OCI-LY7 (cell line): ENCODE results near the gene CD1E. TPM values are rescaled to one million over a fixed set of nuclear protein-coding genes. Genes with fewer than 3 reads are reported as not detected.

Experiments used
- BruUV-seq: library from RNA; stranded (reverse); fragments of 400-500 nt; replicated peaks from 2 replicates; lab custom pipeline; 2021; lab: Mats Ljungman, UMichigan
- CTCF ChIA-PET: fragments of 300-600 bp; sonication (Branson Sonifier 250); formaldehyde crosslinking; loops from one replicate; lab custom pipeline; 2022; ENCODE audit warnings: antibody characterized with exemption; ENCODE audit not compliant: unreplicated experiment; lab: Charles Lee
- POLR2A ChIA-PET: fragments of 300-600 bp; sonication (Branson Sonifier 250); formaldehyde crosslinking; loops from one replicate; lab custom pipeline; 2022; ENCODE audit warnings: antibody characterized with exemption; lab: Charles Lee
- DNase-seq: peaks from one replicate; pipeline ENCODE4 v3.0.0-alpha.2; 2015; ENCODE audit warnings: low spot score
- H2AFZ ChIP-seq: fragments of 200-600 bp; sonication (generic), shearing (Covaris generic); 2 replicates; pipeline ENCODE4 v1.6.1; 2014; ENCODE audit warnings: mild to moderate bottlenecking, antibody characterized with exemption, low read length, moderate library complexity
- H3K27ac ChIP-seq: fragments of 200-600 bp; sonication (generic); 2 replicates; pipeline ENCODE4 v1.5.1; 2014; ENCODE audit warnings: mixed run types, low read depth, mild to moderate bottlenecking, moderate library complexity, low read length, inconsistent platforms; ENCODE audit not compliant: poor library complexity, severe bottlenecking
- H3K36me3 ChIP-seq: fragments of 200-600 bp; sonication (generic); 2 replicates; pipeline ENCODE4 v1.6.1; 2014; ENCODE audit warnings: mild to moderate bottlenecking, antibody characterized with exemption, low read length, moderate library complexity, mixed read lengths; ENCODE audit not compliant: insufficient read depth
- H3K4me1 ChIP-seq: fragments of 200-600 bp; sonication (generic); 2 replicates; pipeline ENCODE4 v1.5.1; 2014; ENCODE audit warnings: mild to moderate bottlenecking, low read length; ENCODE audit not compliant: insufficient read depth, poor library complexity, severe bottlenecking
- H3K4me2 ChIP-seq: fragments of 200-600 bp; sonication (generic); 2 replicates; pipeline ENCODE4 v1.6.1; 2014; ENCODE audit warnings: mild to moderate bottlenecking, low read length
- H3K4me3 ChIP-seq: fragments of 200-600 bp; sonication (generic); 2 replicates; pipeline ENCODE4 v1.5.1; 2014; ENCODE audit warnings: mild to moderate bottlenecking, low read depth, low read length; ENCODE audit not compliant: poor library complexity, severe bottlenecking
- H3K79me2 ChIP-seq: fragments of 200-600 bp; sonication (generic); 2 replicates; pipeline ENCODE4 v1.6.1; 2016; ENCODE audit warnings: low read depth, mild to moderate bottlenecking, low read length, moderate library complexity, mixed read lengths; ENCODE audit not compliant: insufficient read depth
- H3K9me2 ChIP-seq: fragments of 200-600 bp; sonication (generic); 2 replicates; pipeline ENCODE4 v1.6.1; 2016; ENCODE audit warnings: mild to moderate bottlenecking, low read length, mixed read lengths; ENCODE audit not compliant: insufficient read depth
- H3K9me3 ChIP-seq: fragments of 200-600 bp; sonication (generic); 2 replicates; pipeline ENCODE4 v1.6.1; 2014; ENCODE audit warnings: mild to moderate bottlenecking, mixed run types, low read length, mixed read lengths
- H4K20me1 ChIP-seq: fragments of 200-600 bp; sonication (generic); 2 replicates; pipeline ENCODE4 v1.6.1; 2014; ENCODE audit warnings: mild to moderate bottlenecking, antibody characterized with exemption, low read length, moderate library complexity, mixed read lengths; ENCODE audit not compliant: insufficient read depth
- EZH2phosphoT487 ChIP-seq: fragments of 200-600 bp; sonication (generic); IDR thresholded peaks from 2 replicates; pipeline ENCODE4 v1.6.1; 2018; ENCODE audit warnings: low read depth, borderline replicate concordance, mild to moderate bottlenecking, mixed run types, antibody characterized with exemption, low read length, moderate library complexity, mixed read lengths
- intact Hi-C: fragments of 100-400 bp; cut with micrococcal nuclease; formaldehyde crosslinking; loops from one replicate; pipeline ENCODE4 v1.10.0; 2022; ENCODE audit not compliant: unreplicated experiment
- total RNA-seq, 2 experiments: library from RNA; depleted of rRNA in 1 of 2; stranded (reverse); fragments of >200 nt in 1 of 2; shearing (Covaris generic) in 1 of 2; gene quantifications; 2 replicates each; pipeline ENCODE4 v1.2.3, GENCODE V29; 2014 to 2022
- TF ChIP-seq, protein P1 (sequence below): fragments of 200-600 bp; sonication (generic); conservative IDR thresholded peaks from 2 replicates; pipeline ENCODE4 v1.5.1; 2014; ENCODE audit warnings: mild to moderate bottlenecking, antibody characterized with exemption, low read length, moderate library complexity, mixed read lengths

The CD1E gene
- total RNA-seq, 2 experiments from 2014 or later = not detected

DNA sequence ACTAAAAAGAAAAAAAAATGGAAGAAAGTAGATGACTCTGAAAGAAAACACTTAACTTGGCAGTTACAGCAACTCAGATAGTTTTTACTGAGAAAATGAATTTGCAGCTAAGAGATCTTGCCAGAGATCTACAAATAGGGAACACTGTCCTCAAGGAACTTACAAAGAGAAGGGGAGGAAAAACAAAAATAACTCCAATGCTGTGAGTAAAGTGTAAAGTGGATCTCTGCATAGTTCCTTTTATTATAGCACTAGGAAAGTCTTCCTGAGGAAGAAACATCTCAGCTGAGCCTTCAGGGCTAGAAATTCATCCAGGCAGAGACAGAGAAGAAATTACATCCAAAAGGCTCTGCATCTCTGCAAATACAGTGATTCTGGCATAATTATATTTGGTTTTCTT, 26.2 kb upstream of the CD1E start:
- intact Hi-C loops = no loop called here
- H3K79me2 ChIP-seq = no peaks in the 10 kb centered on the region
- H3K9me3 ChIP-seq = no peaks in the 10 kb centered on the region
- no peaks in the 10 kb centered on the region for H4K20me1 ChIP-seq
- no peak overlapping the region for H3K27ac ChIP-seq
- H2AFZ ChIP-seq = no peak overlapping the region
- no peak overlapping the region for H3K4me3 ChIP-seq
- ChIA-PET POLR2A (interaction anchor here (0.7 kb wide), 1 partner anchor 77 kb away, joined by 3 read pairs; no protein-coding TSS in a partner anchor), CTCF (interaction anchor here (0.6 kb wide), 1 partner anchor 316 kb away, joined by 3 read pairs; no protein-coding TSS in a partner anchor)
- BruUV-seq = no TSS peak
- peaks cover 4% of the 10 kb centered on the region for H3K4me1 ChIP-seq
- no peaks in the 10 kb centered on the region for H3K9me2 ChIP-seq
- no peak for DNase-seq
- no peaks in the 10 kb centered on the region for H3K36me3 ChIP-seq
- TF ChIP-seq, protein P1, sequence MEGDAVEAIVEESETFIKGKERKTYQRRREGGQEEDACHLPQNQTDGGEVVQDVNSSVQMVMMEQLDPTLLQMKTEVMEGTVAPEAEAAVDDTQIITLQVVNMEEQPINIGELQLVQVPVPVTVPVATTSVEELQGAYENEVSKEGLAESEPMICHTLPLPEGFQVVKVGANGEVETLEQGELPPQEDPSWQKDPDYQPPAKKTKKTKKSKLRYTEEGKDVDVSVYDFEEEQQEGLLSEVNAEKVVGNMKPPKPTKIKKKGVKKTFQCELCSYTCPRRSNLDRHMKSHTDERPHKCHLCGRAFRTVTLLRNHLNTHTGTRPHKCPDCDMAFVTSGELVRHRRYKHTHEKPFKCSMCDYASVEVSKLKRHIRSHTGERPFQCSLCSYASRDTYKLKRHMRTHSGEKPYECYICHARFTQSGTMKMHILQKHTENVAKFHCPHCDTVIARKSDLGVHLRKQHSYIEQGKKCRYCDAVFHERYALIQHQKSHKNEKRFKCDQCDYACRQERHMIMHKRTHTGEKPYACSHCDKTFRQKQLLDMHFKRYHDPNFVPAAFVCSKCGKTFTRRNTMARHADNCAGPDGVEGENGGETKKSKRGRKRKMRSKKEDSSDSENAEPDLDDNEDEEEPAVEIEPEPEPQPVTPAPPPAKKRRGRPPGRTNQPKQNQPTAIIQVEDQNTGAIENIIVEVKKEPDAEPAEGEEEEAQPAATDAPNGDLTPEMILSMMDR = no peak
- TF ChIP-seq EZH2phosphoT487 = no peak
- H3K4me2 ChIP-seq = no peak overlapping the region

DNA sequence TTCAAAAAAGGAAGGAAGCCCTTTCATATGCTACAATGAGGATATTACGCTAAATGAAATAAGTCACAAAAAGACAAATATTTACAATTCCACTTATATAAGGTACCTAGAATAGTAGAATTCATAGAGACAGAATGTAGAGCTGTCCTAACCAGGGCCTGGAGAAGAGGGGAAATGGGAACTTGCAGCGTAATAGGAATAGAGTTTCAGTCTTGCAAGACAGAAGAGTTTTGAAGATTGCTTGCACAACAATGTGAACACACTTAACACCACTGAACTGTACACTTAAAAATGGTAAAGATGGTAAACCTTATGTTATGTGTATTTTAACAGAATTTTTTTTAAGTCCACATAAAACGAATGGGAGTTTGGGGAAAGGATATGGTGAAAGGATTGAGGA, 25.3 kb upstream of the CD1E start:
- ChIA-PET POLR2A (no interaction called here), CTCF (interaction anchor here (2.0 kb wide), 2 partner anchors 81 to 124 kb away, joined by 13 to 15 read pairs; no protein-coding TSS in a partner anchor)
- H3K27ac ChIP-seq = no peak overlapping the region
- no peaks in the 10 kb centered on the region for H3K9me2 ChIP-seq
- intact Hi-C loops = no loop called here
- no peaks in the 10 kb centered on the region for H3K36me3 ChIP-seq
- no peaks in the 10 kb centered on the region for H4K20me1 ChIP-seq
- no peaks in the 10 kb centered on the region for H3K79me2 ChIP-seq
- TF ChIP-seq EZH2phosphoT487 = no peak
- TF ChIP-seq, protein P1 = no peak
- H3K9me3 ChIP-seq = no peaks in the 10 kb centered on the region
- H3K4me2 ChIP-seq = no peak overlapping the region
- BruUV-seq = no TSS peak
- H2AFZ ChIP-seq = no peak overlapping the region
- no peak overlapping the region for H3K4me3 ChIP-seq
- no peak for DNase-seq
- peaks cover 6% of the 10 kb centered on the region for H3K4me1 ChIP-seq

DNA sequence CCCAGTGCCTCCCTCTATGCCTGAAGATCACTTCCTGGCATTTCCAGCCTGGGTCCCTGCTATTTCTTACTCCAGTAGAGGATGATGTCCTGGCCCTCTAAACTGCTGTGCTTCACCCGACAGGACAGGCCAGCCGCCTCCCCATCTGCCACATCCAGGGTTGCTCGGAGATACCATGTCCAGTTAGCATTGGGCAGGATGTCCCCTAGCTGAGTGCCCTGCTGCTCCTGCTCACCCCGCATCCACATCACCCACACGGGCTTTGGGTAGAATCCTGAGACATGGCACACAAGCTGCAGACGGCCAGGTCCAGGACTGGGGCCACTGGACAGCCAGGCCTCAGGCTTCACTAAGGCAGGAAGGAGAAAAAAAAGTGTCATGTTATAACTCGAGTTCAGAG, 24.4 kb upstream of the CD1E start:
- H3K4me2 ChIP-seq = no peak overlapping the region

More for the DNA sequence above, 24.4 kb upstream of the CD1E start:
- Histone ChIP-seq H3K4me3 (no peak overlapping the region), H3K36me3 (no peaks in the 10 kb centered on the region), H4K20me1 (no peaks in the 10 kb centered on the region), H3K9me3 (no peaks in the 10 kb centered on the region), H2AFZ (no peak overlapping the region), H3K27ac (no peak overlapping the region), H3K4me1 (peaks cover 15% of the 10 kb centered on the region), H3K9me2 (no peaks in the 10 kb centered on the region), H3K79me2 (no peaks in the 10 kb centered on the region)
- no peak for DNase-seq
- intact Hi-C loops = loop anchor here (1.0 kb wide), 1 partner anchor 125 kb away; no protein-coding TSS in a partner anchor
- POLR2A ChIA-PET = interaction anchor here (1.0 to 1.2 kb wide), 2 partner anchors 29 to 82 kb away, joined by 3 read pairs; no protein-coding TSS in a partner anchor
- CTCF ChIA-PET = interaction anchor here (2.0 kb wide), 2 partner anchors 82 to 125 kb away, joined by 13 to 15 read pairs; no protein-coding TSS in a partner anchor
- BruUV-seq = no TSS peak
- no peak for TF ChIP-seq EZH2phosphoT487
- TF ChIP-seq, protein P1 = no peak
